Natural killer cell (primary cell): Measurements from ENCODE around the gene TUG1. TPM values are rescaled to one million over a fixed set of nuclear protein-coding genes. Genes with fewer than 3 reads are reported as not detected.

ENCODE experiments used
- ATAC-seq, 3 donors: fragments of 150-1000 bp in 2 of 3; fragments of 200-7000 bp in 1 of 3; cut with Tn5 transposase; 1 replicate in 1 of 3; 2 replicates in 2 of 3; pipeline ENCODE4 v1.10.0; 2021; ENCODE audit warnings: mild to moderate bottlenecking in 2 of 3, moderate library complexity in 2 of 3
- DNase-seq, 2 donors: peaks; one replicate each; pipeline versions ENCODE4 v3.0.0 to v3.0.0-alpha.2; 2013 to 2021; ENCODE audit warnings: mixed read lengths in 1 of 2
- H3K27ac ChIP-seq: one replicate; pipeline ENCODE4 v1.5.1; 2013; ENCODE audit warnings: mild to moderate bottlenecking, low read length
- H3K27me3 ChIP-seq: one replicate; pipeline ENCODE4 v1.6.1; 2013; ENCODE audit warnings: low read length; ENCODE audit not compliant: control insufficient read depth, insufficient read depth
- H3K36me3 ChIP-seq: one replicate; pipeline ENCODE4 v1.6.1; 2013; ENCODE audit warnings: low read length; ENCODE audit not compliant: control insufficient read depth, insufficient read depth
- H3K4me1 ChIP-seq: one replicate; pipeline ENCODE4 v1.6.1; 2013; ENCODE audit warnings: low read length; ENCODE audit not compliant: control insufficient read depth, insufficient read depth
- H3K4me3 ChIP-seq: one replicate; pipeline ENCODE4 v1.5.1; 2013; ENCODE audit warnings: low read length
- H3K9me3 ChIP-seq: one replicate; pipeline ENCODE4 v1.6.1; 2013; ENCODE audit warnings: low read length; ENCODE audit not compliant: control insufficient read depth, insufficient read depth
- H3K27ac Mint-ChIP-seq, 2 donors: one replicate each; pipeline ENCODE4 v1.8.0; 2022; ENCODE audit warnings: mild to moderate bottlenecking in 2 of 2, mixed read lengths in 2 of 2, moderate library complexity in 1 of 2
- H3K27me3 Mint-ChIP-seq, 2 donors: one replicate each; pipeline ENCODE4 v1.8.0; 2022; ENCODE audit warnings: low read depth in 2 of 2, mixed read lengths in 2 of 2
- H3K36me3 Mint-ChIP-seq: one replicate; pipeline ENCODE4 v1.8.0; 2022; ENCODE audit warnings: mixed read lengths
- H3K4me1 Mint-ChIP-seq, 2 donors: one replicate each; pipeline ENCODE4 v1.8.0; 2022; ENCODE audit warnings: mixed read lengths in 2 of 2
- H3K4me3 Mint-ChIP-seq: one replicate; pipeline ENCODE4 v1.8.0; 2022; ENCODE audit warnings: mild to moderate bottlenecking, moderate library complexity, mixed read lengths
- H3K9me3 Mint-ChIP-seq, 2 donors: one replicate each; pipeline ENCODE4 v1.8.0; 2022; ENCODE audit warnings: mixed read lengths in 2 of 2
- CTCF ChIP-seq: fragments of 200-600 bp; IDR thresholded peaks from one replicate; pipeline ENCODE4 v1.8.0; 2022; ENCODE audit warnings: antibody characterized with exemption
- WGBS: methylation state at CpG from one replicate; pipeline ENCODE4 v1.1.7; 2013; ENCODE audit warnings: missing lambda C conversion rate; ENCODE audit not compliant: insufficient coverage; 5-methylcytosine and 5-hydroxymethylcytosine counted together
- intact Hi-C: fragments of 100-400 bp; cut with micrococcal nuclease; formaldehyde crosslinking; loops from one replicate; pipeline ENCODE4 v1.14.2; 2022
- total RNA-seq, 4 donors: library from RNA; stranded (reverse); fragments of 120-200 nt in 1 of 4; gene quantifications; one replicate each; pipeline versions ENCODE4 v1.2.3 to v1.2.4, GENCODE V29; 2013 to 2022

TUG1 gene
- total RNA-seq, 3 donors from 2014 or later (not counting 1 experiment from before 2014, with no cell fraction given): 78.4 to 94.6 (median 80.9) TPM

- no peak for ATAC-seq
- Histone ChIP-seq H3K9me3 (peaks cover 63% of the 10 kb centered on the region), H3K4me3 (no peak overlapping the region), H3K27me3 (no peaks in the 10 kb centered on the region), H3K27ac (no peak overlapping the region), H3K36me3 (no peaks in the 10 kb centered on the region), H3K4me1 (no peaks in the 10 kb centered on the region)
- H3K36me3 Mint-ChIP-seq: peaks cover 67% of the 10 kb centered on the region
- intact Hi-C loops: no loop called here
- no peak overlapping the region for H3K4me3 Mint-ChIP-seq
- no peaks in the 10 kb centered on the region for H3K27me3 Mint-ChIP-seq
- WGBS: 87% methylated on average over 3 of the region's 3 CpGs
- DNase-seq: no peak
- peaks cover 17 to 25% of the 10 kb centered on the region in 2 donors for H3K9me3 Mint-ChIP-seq
- H3K4me1 Mint-ChIP-seq: peaks cover 5 to 6% of the 10 kb centered on the region in 2 donors
- H3K27ac Mint-ChIP-seq: no peak overlapping the region
- TF ChIP-seq CTCF: no peak
Observed at GRCh38 chr22:30979932-30980331, 10.9 kb downstream of the TUG1 start.

- Mint-ChIP-seq H3K27me3 (no peaks in the 10 kb centered on the region), H3K4me1 (peaks cover 4% of the 10 kb centered on the region in 2 donors), H3K36me3 (peaks cover 42% of the 10 kb centered on the region), H3K9me3 (peaks cover 15 to 25% of the 10 kb centered on the region in 2 donors), H3K4me3 (no peak overlapping the region), H3K27ac (no peak overlapping the region)
- H3K27me3 ChIP-seq: no peaks in the 10 kb centered on the region
- 94% methylated on average over 1 of the region's 2 CpGs for WGBS
- no peak overlapping the region for H3K4me3 ChIP-seq
- H3K36me3 ChIP-seq: no peaks in the 10 kb centered on the region
- intact Hi-C loops: no loop called here
- no peak for ATAC-seq
- no peaks in the 10 kb centered on the region for H3K4me1 ChIP-seq
- no peak overlapping the region for H3K27ac ChIP-seq
- no peak for TF ChIP-seq CTCF
- no peak for DNase-seq
- H3K9me3 ChIP-seq: peaks cover 68% of the 10 kb centered on the region
Observed at GRCh38 chr22:30982512-30982911, 13.4 kb downstream of the TUG1 start.

GRCh38 chr22:30984317-30984716 lies 15.3 kb downstream of the TUG1 start:
- no peaks in the 10 kb centered on the region for H3K36me3 ChIP-seq
- H3K36me3 Mint-ChIP-seq: peaks cover 32% of the 10 kb centered on the region
- peaks cover 0 to under 1% of the 10 kb centered on the region in 2 donors for H3K4me1 Mint-ChIP-seq
- H3K27ac Mint-ChIP-seq: no peak overlapping the region
- H3K4me3 ChIP-seq: no peak overlapping the region
- peaks cover 14 to 23% of the 10 kb centered on the region in 2 donors for H3K9me3 Mint-ChIP-seq
- no peaks in the 10 kb centered on the region for H3K4me1 ChIP-seq
- no peaks in the 10 kb centered on the region for H3K27me3 Mint-ChIP-seq
- TF ChIP-seq CTCF: no peak
- H3K9me3 ChIP-seq: peaks cover 76% of the 10 kb centered on the region
- no peak overlapping the region for H3K27ac ChIP-seq
- intact Hi-C loops: no loop called here
- no peaks in the 10 kb centered on the region for H3K27me3 ChIP-seq
- no peak overlapping the region for H3K4me3 Mint-ChIP-seq
- DNase-seq: no peak
- no peak for ATAC-seq
- 100% methylated on average over 2 of the region's 2 CpGs for WGBS

GRCh38 chr22:30985561-30986208 lies 16.6 kb downstream of the TUG1 start:
- no peak for TF ChIP-seq CTCF
- intact Hi-C loops: no loop called here
- Mint-ChIP-seq H3K4me1 (peaks cover 0 to 5% of the 10 kb centered on the region in 2 donors), H3K27ac (no peak overlapping the region), H3K36me3 (peaks cover 35% of the 10 kb centered on the region), H3K4me3 (no peak overlapping the region), H3K27me3 (no peaks in the 10 kb centered on the region), H3K9me3 (peaks cover 17 to 26% of the 10 kb centered on the region in 2 donors)
- H3K27me3 ChIP-seq: no peaks in the 10 kb centered on the region
- H3K4me1 ChIP-seq: no peaks in the 10 kb centered on the region
- H3K27ac ChIP-seq: no peak overlapping the region
- no peak overlapping the region for H3K4me3 ChIP-seq
- DNase-seq: no peak
- H3K9me3 ChIP-seq: peaks cover 73% of the 10 kb centered on the region
- WGBS: 91% methylated on average over 3 of the region's 4 CpGs
- ATAC-seq: no peak
- H3K36me3 ChIP-seq: no peaks in the 10 kb centered on the region
